ENCODE results near the gene FMNL3. TPM values are rescaled to one million over a fixed set of nuclear protein-coding genes. Genes with fewer than 3 reads are reported as not detected.

Gene FMNL3
- total RNA-seq, 2 donors from 2014 or later, result 3.0 to 6.2 TPM

- H3K4me1 ChIP-seq, result peaks cover 12% of the 10 kb centered on the region
These were observed 5.2 kb downstream of the FMNL3 start for GRCh38 chr12:49702009-49702408.

GRCh38 chr12:49698619-49699545, 8.3 kb downstream of the FMNL3 start:
- Histone ChIP-seq H3K27ac (peak overlapping the region in 2 of 4 donors; percentile 41 to 50), H3K4me1 (peaks cover 10% of the 10 kb centered on the region), H3K27me3 (no peaks in the 10 kb centered on the region), H3K4me3 (no peak overlapping the region), H3K36me3 (replicated peaks in 1 of 2; ENCODE audit: insufficient read depth in 1 of 2, low read depth in 2 of 2) (no peaks in the 10 kb centered on the region), H3K9me3 (no peaks in the 10 kb centered on the region)
- intact Hi-C loops (cut with DNase I), result no loop called here
- DNase-seq (peak in 1 of 4 donors; percentile 40), ATAC-seq (peak; percentile 53)
- TF ChIP-seq CTCF (IDR thresholded peaks at IDR 0.05), result no peak
- no peak for TF ChIP-seq POLR2A (IDR thresholded peaks at IDR 0.05)
- 23% methylated on average over 8 of the region's 8 CpGs for WGBS, 2 donors

More at GRCh38 chr12:49702009-49702408, 5.2 kb downstream of the FMNL3 start:
- intact Hi-C loops (cut with DNase I), result no loop called here
- no peak overlapping the region for H3K27ac ChIP-seq
- ATAC-seq (no peak), DNase-seq (no peak)
- no peaks in the 10 kb centered on the region for H3K27me3 ChIP-seq
- H3K4me3 ChIP-seq, result no peak overlapping the region
- WGBS, 2 donors, result 82 to 95% methylated on average over 3 of the region's 3 CpGs
- TF ChIP-seq CTCF (IDR thresholded peaks at IDR 0.05) (no peak), POLR2A (IDR thresholded peaks at IDR 0.05) (no peak)
- H3K36me3 ChIP-seq (replicated peaks in 1 of 2; ENCODE audit: insufficient read depth in 1 of 2, low read depth in 2 of 2), result no peaks in the 10 kb centered on the region
- H3K9me3 ChIP-seq, result no peaks in the 10 kb centered on the region

DNA sequence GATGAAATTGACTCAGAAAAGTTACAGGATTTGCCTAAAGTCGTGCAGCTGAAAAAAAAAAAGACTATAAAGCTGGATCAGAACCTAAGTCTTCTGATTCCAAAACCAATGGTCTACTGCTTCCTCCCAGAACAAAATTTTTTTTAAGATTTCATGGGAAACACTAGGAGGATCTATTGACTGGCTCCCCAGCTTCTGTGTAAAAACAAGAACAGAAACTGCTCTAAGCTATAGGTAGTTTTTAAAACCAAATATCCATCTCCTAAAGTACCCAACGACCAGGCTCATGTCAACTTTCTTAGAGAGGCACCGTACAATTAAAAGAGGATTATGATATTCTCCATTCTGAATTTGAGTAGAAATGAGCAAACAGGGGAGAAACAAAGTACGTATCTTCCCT, 9.4 kb downstream of the FMNL3 start:
- Histone ChIP-seq H3K36me3 (replicated peaks in 1 of 2; ENCODE audit: insufficient read depth in 1 of 2, low read depth in 2 of 2) (no peaks in the 10 kb centered on the region), H3K4me3 (no peak overlapping the region), H3K9me3 (no peaks in the 10 kb centered on the region), H3K27me3 (no peaks in the 10 kb centered on the region), H3K4me1 (peaks cover 10% of the 10 kb centered on the region), H3K27ac (no peak overlapping the region)
- DNase-seq (no peak), ATAC-seq (no peak)
- TF ChIP-seq CTCF (IDR thresholded peaks at IDR 0.05) (no peak), POLR2A (IDR thresholded peaks at IDR 0.05) (no peak)
- 50 to 61% methylated on average over 4 of the region's 4 CpGs for WGBS, 2 donors
- intact Hi-C loops (cut with DNase I), result no loop called here

DNA sequence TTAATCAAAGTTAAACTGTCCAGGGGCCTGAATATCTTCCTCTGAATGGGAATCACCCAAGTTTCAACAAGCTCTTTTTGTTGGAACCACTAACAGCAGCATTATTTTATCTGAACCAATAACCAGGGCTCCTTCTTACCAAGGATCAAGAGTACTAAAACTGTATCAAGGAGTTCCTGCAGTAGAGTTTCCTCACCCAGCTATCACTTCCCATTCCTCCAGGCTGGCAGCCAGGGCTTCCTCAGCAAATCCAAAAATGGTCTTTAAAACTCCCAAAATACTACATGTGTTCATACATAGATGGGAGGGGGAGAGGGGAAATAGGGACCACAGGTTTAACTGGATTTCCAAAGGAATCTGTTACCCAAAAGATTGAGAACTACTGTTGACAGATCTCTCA, 10.5 kb downstream of the FMNL3 start:
- H3K27ac ChIP-seq, result no peak overlapping the region
- ATAC-seq (no peak), DNase-seq (no peak)
- peaks cover 10% of the 10 kb centered on the region for H3K4me1 ChIP-seq
- H3K4me3 ChIP-seq, result no peak overlapping the region
- H3K27me3 ChIP-seq, result no peaks in the 10 kb centered on the region
- H3K9me3 ChIP-seq, result no peaks in the 10 kb centered on the region
- no peaks in the 10 kb centered on the region for H3K36me3 ChIP-seq (replicated peaks in 1 of 2; ENCODE audit: insufficient read depth in 1 of 2, low read depth in 2 of 2)
- intact Hi-C loops (cut with DNase I), result no loop called here
- TF ChIP-seq POLR2A (IDR thresholded peaks at IDR 0.05) (no peak), CTCF (IDR thresholded peaks at IDR 0.05) (no peak)

Measured in body of pancreas (tissue), 4 donors.